Lower leg skin (tissue), 4 donors: Measurements from ENCODE around the gene BRD3OS. TPM values are rescaled to one million over a fixed set of nuclear protein-coding genes. Genes with fewer than 3 reads are reported as not detected.

ENCODE experiments used
- DNase-seq, 2 donors: peaks; one replicate each; pipeline ENCODE4 v3.0.0-alpha.2; 2019; ENCODE audit warnings: low spot score in 2 of 2
- H3K4me3 ChIP-seq: fragments of 200-600 bp; sonication (generic); 2 replicates; pipeline ENCODE4 v1.5.1; 2017; ENCODE audit warnings: mild to moderate bottlenecking, low read depth; ENCODE audit not compliant: poor library complexity, severe bottlenecking
- POLR2A ChIP-seq, 2 donors: fragments of 450-650 bp; IDR thresholded peaks; one replicate each; pipeline ENCODE4 v1.6.1; 2016 to 2017; ENCODE audit warnings: antibody characterized with exemption in 2 of 2, mild to moderate bottlenecking in 1 of 2, moderate library complexity in 1 of 2
- WGBS, 2 donors: methylation state at CpG; one replicate each; pipeline ENCODE4 v1.1.5; 2018; 5-methylcytosine and 5-hydroxymethylcytosine counted together
- intact Hi-C: fragments of 100-400 bp; cut with DNase I; formaldehyde crosslinking; loops from one replicate; pipeline ENCODE4 v1.15.0; 2023; ENCODE audit warnings: low total_unique reads
- total RNA-seq, 4 donors: library from RNA; depleted of rRNA; stranded (reverse); fragments of >200 nt; gene quantifications; one replicate each; pipeline ENCODE4 v1.1.0, GENCODE V29; 2016
- TF ChIP-seq, protein P1 (sequence below), 3 donors: fragments of 450-650 bp; IDR thresholded peaks; one replicate each; pipeline ENCODE4 v1.5.1; 2016; ENCODE audit warnings: antibody characterized with exemption in 3 of 3, mild to moderate bottlenecking in 3 of 3, moderate library complexity in 2 of 3

The BRD3OS gene
- total RNA-seq, 4 donors from 2014 or later: 2.5 to 11.0 (median 6.4) TPM

DNA sequence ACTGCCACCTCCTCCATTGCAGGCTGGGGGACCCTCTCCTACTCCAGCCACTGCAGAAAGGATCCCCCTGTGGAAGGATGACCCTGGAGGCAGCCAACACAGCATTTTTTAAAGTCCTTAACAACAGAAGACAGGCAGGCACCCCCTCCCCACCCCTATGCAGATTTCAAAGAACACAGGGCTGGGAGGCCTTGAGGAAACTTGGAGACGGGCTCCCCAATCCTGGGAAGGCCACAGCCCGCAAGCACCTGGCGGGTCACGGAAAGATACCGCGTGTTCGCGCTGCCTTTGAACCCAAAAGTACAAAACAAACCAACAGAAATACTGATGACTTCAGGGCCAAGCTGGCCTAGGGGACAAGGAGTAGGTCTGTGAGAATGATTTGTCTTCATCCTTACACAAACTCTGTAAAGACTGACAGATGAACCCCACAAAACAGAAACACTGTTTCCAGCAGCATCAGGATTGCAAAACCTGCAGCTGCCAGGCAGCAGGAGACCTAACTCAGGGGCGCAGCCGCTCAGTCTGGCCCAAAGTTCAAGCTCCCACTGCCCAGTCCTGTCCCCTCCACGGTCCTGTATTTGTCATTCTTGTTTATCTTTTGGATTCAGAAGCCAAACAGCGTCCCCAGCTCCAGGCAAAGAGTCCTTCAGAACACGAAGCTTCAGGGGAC, 46.9 kb upstream of the BRD3OS start:
- TF ChIP-seq, protein P1, sequence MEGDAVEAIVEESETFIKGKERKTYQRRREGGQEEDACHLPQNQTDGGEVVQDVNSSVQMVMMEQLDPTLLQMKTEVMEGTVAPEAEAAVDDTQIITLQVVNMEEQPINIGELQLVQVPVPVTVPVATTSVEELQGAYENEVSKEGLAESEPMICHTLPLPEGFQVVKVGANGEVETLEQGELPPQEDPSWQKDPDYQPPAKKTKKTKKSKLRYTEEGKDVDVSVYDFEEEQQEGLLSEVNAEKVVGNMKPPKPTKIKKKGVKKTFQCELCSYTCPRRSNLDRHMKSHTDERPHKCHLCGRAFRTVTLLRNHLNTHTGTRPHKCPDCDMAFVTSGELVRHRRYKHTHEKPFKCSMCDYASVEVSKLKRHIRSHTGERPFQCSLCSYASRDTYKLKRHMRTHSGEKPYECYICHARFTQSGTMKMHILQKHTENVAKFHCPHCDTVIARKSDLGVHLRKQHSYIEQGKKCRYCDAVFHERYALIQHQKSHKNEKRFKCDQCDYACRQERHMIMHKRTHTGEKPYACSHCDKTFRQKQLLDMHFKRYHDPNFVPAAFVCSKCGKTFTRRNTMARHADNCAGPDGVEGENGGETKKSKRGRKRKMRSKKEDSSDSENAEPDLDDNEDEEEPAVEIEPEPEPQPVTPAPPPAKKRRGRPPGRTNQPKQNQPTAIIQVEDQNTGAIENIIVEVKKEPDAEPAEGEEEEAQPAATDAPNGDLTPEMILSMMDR (IDR thresholded peaks at IDR 0.05): no peak
- intact Hi-C loops: no loop called here
- WGBS, 2 donors: 88 to 94% methylated on average over 13 of the region's 13 CpGs
- no peak for DNase-seq
- no peak overlapping the region for H3K4me3 ChIP-seq

DNA sequence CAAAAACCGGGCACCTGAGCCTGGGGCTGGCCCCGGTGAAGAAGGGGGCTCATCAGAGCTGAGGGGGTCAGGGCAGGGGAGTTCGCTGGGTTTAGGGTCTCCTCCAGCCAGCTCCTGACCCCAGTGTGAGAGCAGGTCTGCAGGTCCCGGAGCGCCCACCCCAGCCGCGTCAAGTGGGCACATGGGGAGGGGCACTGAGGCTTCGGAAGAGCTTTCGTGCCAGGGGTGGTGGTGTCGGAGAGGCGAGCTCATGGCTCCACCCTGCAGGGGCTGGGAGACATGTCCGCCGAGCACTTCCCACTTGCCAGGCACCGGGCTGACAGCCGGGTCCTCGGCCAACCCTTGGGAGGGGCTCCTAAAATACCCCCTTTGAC, 46.4 kb upstream of the BRD3OS start:
- no peak overlapping the region for H3K4me3 ChIP-seq
- 65 to 73% methylated on average over 12 to 15 of the region's 16 CpGs for WGBS, 2 donors

DNA sequence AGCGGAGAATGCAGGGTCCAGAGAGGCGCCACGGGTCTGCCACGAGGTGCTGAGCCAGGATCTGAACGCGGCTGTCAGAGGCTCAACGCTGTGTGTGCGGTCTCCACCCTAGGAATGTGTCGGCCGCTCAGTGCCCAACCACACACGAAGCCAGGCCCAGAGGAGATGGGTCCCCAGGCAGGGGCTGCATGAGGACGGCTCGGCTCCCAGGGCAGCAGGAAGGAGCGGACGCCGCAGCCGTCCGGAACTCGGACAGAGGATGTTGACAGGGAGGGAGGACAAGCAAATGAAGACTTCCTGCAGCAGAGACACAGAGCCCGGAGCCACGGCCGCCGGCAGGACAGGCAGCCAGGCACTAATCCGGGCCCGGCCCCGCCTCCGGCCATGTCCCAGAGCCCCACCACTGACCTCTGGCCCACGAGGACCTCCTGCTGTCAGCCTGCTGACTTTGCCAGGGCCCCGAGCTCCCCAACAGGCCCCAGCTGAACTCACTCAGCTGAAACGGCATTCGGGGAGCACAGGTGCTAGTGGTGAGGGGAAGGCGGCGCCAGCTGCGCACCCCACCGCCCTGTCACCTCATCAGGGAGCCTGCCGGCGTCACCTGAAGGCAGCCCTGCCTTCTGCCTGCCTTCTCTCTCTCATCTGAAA, 45.9 kb upstream of the BRD3OS start:
- 50 to 53% methylated on average over 23 to 36 of the region's 37 CpGs for WGBS, 2 donors
- no peak for DNase-seq
- no peak for TF ChIP-seq POLR2A (IDR thresholded peaks at IDR 0.05)
- TF ChIP-seq, protein P1 (IDR thresholded peaks at IDR 0.05): no peak
- no peak overlapping the region for H3K4me3 ChIP-seq
- intact Hi-C loops: no loop called here

More for the DNA sequence above, 46.4 kb upstream of the BRD3OS start:
- DNase-seq: no peak
- intact Hi-C loops: no loop called here
- no peak for TF ChIP-seq POLR2A (IDR thresholded peaks at IDR 0.05)
- TF ChIP-seq, protein P1 (IDR thresholded peaks at IDR 0.05): no peak

DNA sequence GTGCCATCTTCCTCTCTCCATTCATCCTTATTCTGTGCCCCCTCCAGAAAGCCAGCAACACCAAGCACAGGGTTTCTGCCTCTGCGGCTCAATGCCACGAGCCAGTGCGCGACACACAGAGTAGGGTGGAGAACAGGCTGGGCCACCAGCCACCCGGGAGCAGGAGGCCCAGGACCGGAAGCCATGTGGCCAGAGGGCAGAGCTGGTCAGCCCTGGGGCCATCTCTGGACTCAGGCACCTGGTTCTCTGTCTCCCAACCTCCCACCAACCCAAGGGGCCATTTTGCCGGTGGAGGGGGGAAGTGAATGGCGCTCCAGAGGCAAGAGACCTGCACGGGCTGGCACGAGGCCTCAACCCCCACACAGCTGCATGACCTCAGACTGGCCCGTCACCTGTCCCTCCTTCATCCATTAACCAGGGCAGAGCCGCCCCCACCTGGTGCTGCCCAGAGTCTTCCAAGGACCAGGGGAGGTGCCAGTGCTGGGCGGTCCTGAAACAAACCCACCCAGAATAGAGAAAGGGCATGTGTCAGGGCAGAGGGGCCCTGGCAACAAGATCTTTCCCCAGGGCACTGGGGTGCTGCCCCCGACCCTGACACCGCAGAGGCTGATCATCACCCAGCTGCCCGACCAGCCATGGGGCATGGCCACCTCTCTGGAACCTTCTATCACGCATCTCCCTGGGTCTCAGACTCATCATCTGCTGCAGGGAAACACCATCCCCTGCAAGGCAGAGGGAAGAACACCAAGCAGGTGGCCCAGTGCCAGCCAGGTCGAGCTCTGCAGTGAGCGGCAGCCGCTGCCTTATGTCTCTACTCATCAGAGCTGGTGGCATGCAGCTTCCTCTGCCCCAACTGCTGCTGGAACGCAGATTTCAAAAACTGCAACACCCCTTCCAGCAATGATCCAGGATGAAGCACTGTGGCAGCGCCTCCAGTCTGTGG, 45.1 kb upstream of the BRD3OS start:
- WGBS, 2 donors: 72 to 74% methylated on average over 19 to 22 of the region's 22 CpGs
- TF ChIP-seq POLR2A (IDR thresholded peaks at IDR 0.05): no peak
- TF ChIP-seq, protein P1 (IDR thresholded peaks at IDR 0.05): no peak
- H3K4me3 ChIP-seq: no peak overlapping the region
- intact Hi-C loops: no loop called here
- no peak for DNase-seq

DNA sequence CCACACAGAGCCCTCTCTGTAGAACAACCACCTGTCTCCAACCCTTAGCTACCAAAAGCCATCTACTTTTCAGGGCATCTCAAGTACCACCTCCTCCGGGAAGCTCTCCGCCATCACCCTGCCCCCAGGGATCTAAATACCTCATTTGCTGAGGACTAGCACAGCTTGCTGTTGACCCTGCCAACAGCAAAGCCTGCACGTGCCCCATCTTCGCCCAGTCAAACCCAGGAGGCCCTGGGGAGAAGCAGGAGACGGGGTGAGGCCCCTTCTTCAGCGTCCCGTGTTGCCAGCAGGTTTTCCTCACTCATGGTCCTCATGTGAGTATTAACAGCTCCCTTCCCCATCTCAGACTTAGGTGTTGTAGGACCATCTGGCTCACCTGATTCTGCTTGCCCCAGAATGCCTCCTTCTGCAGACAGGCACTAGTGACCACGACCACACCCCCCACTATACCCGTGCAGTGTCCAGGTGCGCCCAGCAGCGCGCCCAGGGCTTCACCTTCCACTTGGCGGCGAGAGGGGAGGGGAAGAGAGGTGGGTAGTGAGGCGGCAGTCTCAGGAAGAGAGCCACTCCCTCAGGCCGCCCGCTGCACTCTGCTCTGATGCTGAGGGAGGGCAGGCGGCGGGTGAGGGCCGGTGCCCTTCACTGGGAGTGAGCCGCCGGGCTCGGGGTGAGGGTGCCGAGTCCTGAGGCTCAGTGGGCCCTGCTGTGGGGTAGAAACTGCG, 44.3 kb upstream of the BRD3OS start:
- DNase-seq: no peak
- TF ChIP-seq, protein P1 (IDR thresholded peaks at IDR 0.05): no peak
- no peak for TF ChIP-seq POLR2A (IDR thresholded peaks at IDR 0.05)
- 85 to 87% methylated on average over 25 of the region's 25 CpGs for WGBS, 2 donors
- intact Hi-C loops: no loop called here
- no peak overlapping the region for H3K4me3 ChIP-seq
